A549 (cell line): ENCODE results near the gene PKP2. TPM values are rescaled to one million over a fixed set of nuclear protein-coding genes. Genes with fewer than 3 reads are reported as not detected.
"Not testable (repeated sequence)": the region's sequence is repeated elsewhere in the genome, so short reads cannot be mapped to it uniquely, and the experiment has no call there.

ENCODE experiments used
- ATAC-seq, 2 experiments: fragments of 200-7000 bp in 1 of 2; fragments of >200 bp in 1 of 2; cut with Nextera tagmentation in 1 of 2; cut with Tn5 transposase in 1 of 2; 3 replicates each; pipeline versions ENCODE4 v1.8.0 to v1.9.1; 2018 to 2020; ENCODE audit warnings: mild to moderate bottlenecking in 1 of 2, moderate library complexity in 1 of 2
- CTCF ChIA-PET: fragments of 300-600 bp; sonication (Branson Sonifier 250); formaldehyde crosslinking; extraction: SDS; loops from one replicate; lab custom pipeline; 2021; ENCODE audit warnings: antibody characterized with exemption, inconsistent platforms; lab: Yijun Ruan, JAX
- POLR2A ChIA-PET: fragments of 350-600 bp; formaldehyde crosslinking; extraction: SDS; loops from one replicate; lab custom pipeline; 2021; ENCODE audit warnings: antibody characterized with exemption, inconsistent platforms; lab: Yijun Ruan, JAX
- DNase-seq, 2 experiments: peaks; one replicate each; pipeline versions ENCODE4 v3.0.0 to v3.0.0-alpha.2; 2011 to 2016; ENCODE audit warnings: low read depth in 1 of 2, low spot score in 1 of 2
- FAIRE-seq: peaks from 2 replicates; lab custom pipeline; 2011; peaks lifted over from hg19 to GRCh38; lab: Jason Lieb, UNC
- H3K27ac ChIP-seq, 2 experiments: fragments of >200 bp; sonication (Bioruptor Twin); formaldehyde crosslinking; 3 replicates each; pipeline ENCODE4 v1.5.1; 2016 to 2017
- H3K4me1 ChIP-seq: fragments of >200 bp; sonication (Bioruptor Twin); formaldehyde crosslinking; 3 replicates; pipeline ENCODE4 v1.6.1; 2016
- H3K4me2 ChIP-seq: fragments of >200 bp; sonication (Bioruptor Twin); formaldehyde crosslinking; 3 replicates; pipeline ENCODE4 v1.6.1; 2016
- H3K4me3 ChIP-seq: fragments of >200 bp; sonication (Bioruptor Twin); formaldehyde crosslinking; 3 replicates; pipeline ENCODE4 v1.5.1; 2016
- H3K9me3 ChIP-seq: fragments of >200 bp; sonication (Bioruptor Twin); formaldehyde crosslinking; 3 replicates; pipeline ENCODE4 v1.6.1; 2016
- BCL3 ChIP-seq: fragments of >200 bp; sonication (Bioruptor Twin); formaldehyde crosslinking; IDR thresholded peaks from 3 replicates; pipeline ENCODE4 v1.6.1; 2016
- CBX2 ChIP-seq: fragments of 200-600 bp; sonication (generic); IDR thresholded peaks from 2 replicates; pipeline ENCODE4 v1.6.1; 2016; ENCODE audit warnings: low read depth, mild to moderate bottlenecking, borderline replicate concordance
- CBX8 ChIP-seq: fragments of 200-600 bp; sonication (generic); IDR thresholded peaks from 2 replicates; pipeline ENCODE4 v1.6.1; 2016
- CEBPB ChIP-seq, 2 experiments: fragments of >200 bp in 1 of 2; sonication (Bioruptor Twin) in 1 of 2; formaldehyde crosslinking in 1 of 2; IDR thresholded peaks; 2 replicates each; pipeline ENCODE4 v1.6.1; 2012 to 2016
- CHD4 ChIP-seq: fragments of 200-600 bp; sonication (generic); IDR thresholded peaks from 2 replicates; pipeline ENCODE4 v1.6.1; 2016; ENCODE audit warnings: antibody characterized with exemption, mild to moderate bottlenecking, borderline replicate concordance
- FOSB ChIP-seq: fragments of 250-450 bp; sonication (Bioruptor Pico); IDR thresholded peaks from 2 replicates; pipeline ENCODE4 v1.5.0; 2020; ENCODE audit warnings: mild to moderate bottlenecking, moderate library complexity
- FOXS1 ChIP-seq: fragments of 250-450 bp; sonication (Bioruptor Pico); IDR thresholded peaks from 2 replicates; pipeline ENCODE4 v1.5.0; 2020; ENCODE audit warnings: mild to moderate bottlenecking, moderate library complexity
- HEYL ChIP-seq: fragments of 250-450 bp; sonication (Bioruptor Pico); IDR thresholded peaks from 2 replicates; pipeline ENCODE4 v1.8.0; 2021; ENCODE audit warnings: mild to moderate bottlenecking, moderate library complexity
- JUN ChIP-seq, 2 experiments: fragments of >200 bp; sonication (Bioruptor Twin); formaldehyde crosslinking; IDR thresholded peaks; 2 replicates in 1 of 2; 3 replicates in 1 of 2; pipeline ENCODE4 v1.6.1; 2016 to 2017
- MAFK ChIP-seq: fragments of 450-650 bp; IDR thresholded peaks from 2 replicates; pipeline ENCODE4 v1.6.1; 2014; ENCODE audit not compliant: partially characterized antibody
- NFE2L2 ChIP-seq: fragments of 150-350 bp; conservative IDR thresholded peaks from 2 replicates; pipeline ENCODE4 v1.6.1; 2014; ENCODE audit warnings: low read length
- POLR2A ChIP-seq: IDR thresholded peaks from 2 replicates; pipeline ENCODE4 v1.6.1; 2012; ENCODE audit warnings: mild to moderate bottlenecking, low read length
- POLR2AphosphoS2 ChIP-seq: conservative IDR thresholded peaks from 2 replicates; pipeline ENCODE4 v1.6.1; 2012; ENCODE audit warnings: low read length, improper control_type of control experiment, inconsistent platforms
- RAD21 ChIP-seq, 2 experiments: fragments of >200 bp in 1 of 2; sonication (Bioruptor Twin) in 1 of 2; formaldehyde crosslinking in 1 of 2; IDR thresholded peaks in 1 of 2; conservative IDR thresholded peaks in 1 of 2; 2 replicates in 1 of 2; 3 replicates in 1 of 2; pipeline ENCODE4 v1.6.1; 2012 to 2018; ENCODE audit warnings: inconsistent platforms in 1 of 2
- RARB ChIP-seq: fragments of 250-450 bp; sonication (Bioruptor Pico); IDR thresholded peaks from 2 replicates; pipeline ENCODE4 v1.8.0; 2021; ENCODE audit warnings: mild to moderate bottlenecking, moderate library complexity
- ZNF302 ChIP-seq: fragments of 250-450 bp; sonication (Bioruptor Pico); IDR thresholded peaks from 2 replicates; pipeline ENCODE4 v1.9.0; 2021; ENCODE audit warnings: inconsistent platforms, mild to moderate bottlenecking, moderate library complexity
- WGBS: methylation state at CpG from one replicate; pipeline ENCODE4 v1.1.6; 2017; ENCODE audit errors: missing lambda C conversion rate; 5-methylcytosine and 5-hydroxymethylcytosine counted together
- polyA plus RNA-seq, 4 experiments: library from polyadenylated mRNA; depleted of rRNA in 3 of 4; stranded (reverse); fragments of >200 nt; fragmentation: RNase III in 1 of 4; extraction: RNeasy Plus Mini Kit Qiagen cat#74134 plus additional on column Dnase treatment in 1 of 4; gene quantifications; 2 replicates in 3 of 4; 3 replicates in 1 of 4; pipeline ENCODE4 v1.2.3, GENCODE V29; 2011 to 2017
- TF ChIP-seq, protein P1 (sequence below): fragments of 250-450 bp; sonication (Bioruptor Pico); IDR thresholded peaks from 2 replicates; pipeline ENCODE4 v1.5.0; 2021; ENCODE audit warnings: mild to moderate bottlenecking, moderate library complexity, borderline replicate concordance

PKP2 gene
- polyA plus RNA-seq, 2 of the 4 experiments (the other 2 are of a cell fraction) = 2.3 to 7.1 TPM

DNA sequence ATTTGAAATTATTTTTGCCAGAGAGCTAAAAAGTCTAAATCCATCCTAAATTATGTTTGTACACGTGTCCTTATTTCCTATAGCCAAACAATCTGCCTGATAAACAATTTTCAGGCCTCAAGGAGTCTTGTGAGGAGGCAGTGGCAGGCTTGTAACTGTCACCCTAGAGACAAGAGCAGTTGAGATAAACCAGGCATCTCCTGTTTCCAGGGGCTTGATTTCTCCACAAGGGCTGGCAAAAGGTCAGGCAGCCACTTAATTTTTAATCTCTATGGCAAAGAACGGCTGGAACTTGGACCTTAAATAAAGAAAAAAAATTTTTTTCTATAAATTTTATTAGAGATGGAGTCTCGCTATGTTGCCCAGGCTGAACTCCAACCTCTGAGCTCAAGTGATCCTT is 15.5 kb downstream of the PKP2 start (continued):
- TF ChIP-seq, protein P1, sequence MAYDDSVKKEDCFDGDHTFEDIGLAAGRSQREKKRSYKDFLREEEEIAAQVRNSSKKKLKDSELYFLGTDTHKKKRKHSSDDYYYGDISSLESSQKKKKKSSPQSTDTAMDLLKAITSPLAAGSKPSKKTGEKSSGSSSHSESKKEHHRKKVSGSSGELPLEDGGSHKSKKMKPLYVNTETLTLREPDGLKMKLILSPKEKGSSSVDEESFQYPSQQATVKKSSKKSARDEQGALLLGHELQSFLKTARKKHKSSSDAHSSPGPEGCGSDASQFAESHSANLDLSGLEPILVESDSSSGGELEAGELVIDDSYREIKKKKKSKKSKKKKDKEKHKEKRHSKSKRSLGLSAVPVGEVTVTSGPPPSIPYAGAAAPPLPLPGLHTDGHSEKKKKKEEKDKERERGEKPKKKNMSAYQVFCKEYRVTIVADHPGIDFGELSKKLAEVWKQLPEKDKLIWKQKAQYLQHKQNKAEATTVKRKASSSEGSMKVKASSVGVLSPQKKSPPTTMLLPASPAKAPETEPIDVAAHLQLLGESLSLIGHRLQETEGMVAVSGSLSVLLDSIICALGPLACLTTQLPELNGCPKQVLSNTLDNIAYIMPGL (CRISPR knock-in tag) = no peak
- TF ChIP-seq RAD21 (conservative IDR thresholded peaks at IDR 0.05 in 1 of 2, IDR thresholded peaks at IDR 0.05 in 1 of 2) (no peak), POLR2A (no peak), ZNF302 (CRISPR knock-in tag) (no peak), MAFK (no peak), CBX2 (no peak)

DNA sequence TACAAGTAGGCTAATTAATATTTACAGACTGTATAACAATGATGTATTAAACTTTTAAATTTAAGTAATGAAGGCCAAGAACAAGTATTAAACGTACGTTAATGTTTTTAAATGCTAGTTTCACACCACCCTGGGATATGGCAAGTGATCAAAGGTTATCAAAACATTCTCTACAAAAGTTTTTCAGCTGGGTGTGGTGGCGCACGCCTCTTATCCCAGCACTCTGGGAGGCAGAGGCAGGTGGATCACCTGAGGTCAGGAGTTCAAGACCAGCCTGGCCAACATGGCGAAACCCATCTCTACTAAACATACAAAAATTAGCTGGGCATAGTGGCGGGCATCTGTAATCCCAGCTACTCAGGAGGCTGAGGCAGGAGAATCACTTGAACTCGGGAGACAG is 17.5 kb downstream of the PKP2 start:
- POLR2A ChIA-PET, FAIRE-seq, H3K4me2 ChIP-seq, CTCF ChIA-PET, H3K4me1 ChIP-seq, H3K9me3 ChIP-seq, DNase-seq, H3K4me3 ChIP-seq, ATAC-seq, H3K27ac ChIP-seq: not testable (repeated sequence)
- 88% methylated on average over 7 of the region's 7 CpGs for WGBS

- no peak for ATAC-seq
- Histone ChIP-seq H3K4me3 (no peak overlapping the region), H3K4me1 (no peaks in the 10 kb centered on the region), H3K4me2 (no peak overlapping the region)
- no peak for TF ChIP-seq FOSB (CRISPR knock-in tag)
- no peak for TF ChIP-seq CBX8
- TF ChIP-seq CEBPB (IDR thresholded peaks at IDR 0.05) = no peak
- TF ChIP-seq ZNF302 (CRISPR knock-in tag) = no peak
- TF ChIP-seq, protein P1 (CRISPR knock-in tag) = no peak
- no peak for TF ChIP-seq JUN (IDR thresholded peaks at IDR 0.05)
- TF ChIP-seq POLR2A = no peak
- no peak for TF ChIP-seq NFE2L2
- TF ChIP-seq HEYL (CRISPR knock-in tag) = no peak
- TF ChIP-seq RARB = no peak
- TF ChIP-seq POLR2AphosphoS2 = no peak
- no peak for TF ChIP-seq CHD4
- no peak for TF ChIP-seq BCL3
- no peak for TF ChIP-seq FOXS1 (CRISPR knock-in tag)
- TF ChIP-seq, all 56 proteins: peak for 0
- ChIA-PET CTCF (no interaction called here), POLR2A (no interaction called here)
- 95% methylated on average over 28 of the region's 29 CpGs for WGBS
- H3K9me3 ChIP-seq = no peaks in the 10 kb centered on the region
- FAIRE-seq = no peak
- no peak for DNase-seq
- H3K27ac ChIP-seq = no peak overlapping the region
Observed at GRCh38 chr12:32877601-32878459, 18.7 kb downstream of the PKP2 start.
